Measurements from ENCODE around the gene PFKFB3.

DNA sequence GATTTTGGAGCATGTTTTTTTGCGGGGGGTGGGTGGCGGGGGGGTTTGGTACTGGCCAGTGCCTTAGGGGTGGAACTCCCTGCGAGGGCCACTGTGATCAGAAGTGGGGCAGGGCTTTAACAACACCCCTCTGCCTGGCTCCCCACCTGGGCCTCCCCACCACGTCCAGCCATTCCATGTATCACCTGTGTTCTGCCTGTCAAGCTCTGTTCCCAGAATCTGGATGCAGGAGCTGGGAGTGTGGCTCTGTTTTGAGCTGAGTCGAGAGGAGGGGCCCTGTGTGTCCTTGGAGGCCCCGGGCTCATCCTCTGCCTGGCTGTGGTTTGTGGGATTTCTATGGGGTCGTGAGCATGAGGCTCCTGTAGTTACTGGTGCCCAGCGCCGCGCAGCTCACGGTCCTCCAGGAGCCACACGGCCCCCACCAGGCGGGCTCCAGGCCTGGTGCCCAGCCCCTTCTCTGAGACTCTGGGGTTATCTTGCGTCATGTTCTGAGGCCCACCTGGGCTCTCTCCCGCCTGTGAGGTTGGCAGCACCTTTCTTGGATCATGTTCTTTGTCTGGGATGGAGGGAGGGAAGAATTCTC, 29.6 kb downstream of the PFKFB3 start:
- no peak for TF ChIP-seq EZH2phosphoT487 (IDR thresholded peaks at IDR 0.05; ENCODE audit: borderline replicate concordance, low read length)
- TF ChIP-seq, protein P1, sequence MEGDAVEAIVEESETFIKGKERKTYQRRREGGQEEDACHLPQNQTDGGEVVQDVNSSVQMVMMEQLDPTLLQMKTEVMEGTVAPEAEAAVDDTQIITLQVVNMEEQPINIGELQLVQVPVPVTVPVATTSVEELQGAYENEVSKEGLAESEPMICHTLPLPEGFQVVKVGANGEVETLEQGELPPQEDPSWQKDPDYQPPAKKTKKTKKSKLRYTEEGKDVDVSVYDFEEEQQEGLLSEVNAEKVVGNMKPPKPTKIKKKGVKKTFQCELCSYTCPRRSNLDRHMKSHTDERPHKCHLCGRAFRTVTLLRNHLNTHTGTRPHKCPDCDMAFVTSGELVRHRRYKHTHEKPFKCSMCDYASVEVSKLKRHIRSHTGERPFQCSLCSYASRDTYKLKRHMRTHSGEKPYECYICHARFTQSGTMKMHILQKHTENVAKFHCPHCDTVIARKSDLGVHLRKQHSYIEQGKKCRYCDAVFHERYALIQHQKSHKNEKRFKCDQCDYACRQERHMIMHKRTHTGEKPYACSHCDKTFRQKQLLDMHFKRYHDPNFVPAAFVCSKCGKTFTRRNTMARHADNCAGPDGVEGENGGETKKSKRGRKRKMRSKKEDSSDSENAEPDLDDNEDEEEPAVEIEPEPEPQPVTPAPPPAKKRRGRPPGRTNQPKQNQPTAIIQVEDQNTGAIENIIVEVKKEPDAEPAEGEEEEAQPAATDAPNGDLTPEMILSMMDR (IDR thresholded peaks at IDR 0.05; ENCODE audit: low read depth, low read length, poor library complexity, severe bottlenecking) = no peak
